ENCODE measurements around the gene SLC7A7. TPM values are rescaled to one million over a fixed set of nuclear protein-coding genes. Genes with fewer than 3 reads are reported as not detected.
A peak's percentile ranks its signal among the peaks of the same experiment; 100 is the strongest.

Gene SLC7A7
- total and polyA plus RNA-seq, 8 donors = 3.1 to 29.4 (median 8.1) TPM; not detected in 2

DNA sequence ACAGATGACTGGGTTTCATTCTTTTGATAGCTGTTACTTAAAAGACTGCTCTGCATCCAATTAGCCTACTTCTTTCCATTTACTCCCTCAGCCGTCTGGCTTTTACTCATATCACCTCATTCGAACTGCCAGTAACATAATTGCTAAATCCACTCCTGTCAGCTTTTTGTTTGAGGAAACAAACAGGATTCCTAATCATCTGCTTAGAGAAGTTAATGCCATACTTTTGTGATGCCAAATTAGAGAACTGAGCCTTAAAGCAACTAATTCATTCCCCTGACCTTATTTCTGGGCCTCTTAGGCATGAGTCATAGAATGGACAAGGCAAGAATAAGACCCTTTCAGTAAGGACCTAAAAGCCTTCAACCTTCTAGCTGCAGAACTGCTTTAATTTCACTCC lies 45.9 kb downstream of the SLC7A7 start:
- WGBS, 5 donors = 74 to 93% (median 90%) methylated on average over 2 of the region's 2 CpGs
- TF ChIP-seq POLR2A (IDR thresholded peaks at IDR 0.05) (no peak), POLR2AphosphoS5 (IDR thresholded peaks at IDR 0.05) (no peak)
- Histone ChIP-seq H3K36me3 (peaks cover 37 to 67% (median 64%) of the 10 kb centered on the region in 4 donors), H3K4me1 (peaks cover 12 to 26% (median 19%) of the 10 kb centered on the region in 4 donors), H3K27me3 (no peaks in the 10 kb centered on the region), H3K4me3 (no peak overlapping the region), H3K27ac (no peak overlapping the region), H3K9me3 (no peaks in the 10 kb centered on the region)
- intact Hi-C loops (cut with DNase I; ENCODE audit: low total_unique reads) = no loop called here
- DNase-seq = no peak

GRCh38 chr14:22768947-22769346 lies 46.3 kb downstream of the SLC7A7 start:
- no peaks in the 10 kb centered on the region for H3K27me3 ChIP-seq
- intact Hi-C loops (cut with DNase I; ENCODE audit: low total_unique reads) = no loop called here
- peaks cover 37 to 62% (median 60%) of the 10 kb centered on the region in 4 donors for H3K36me3 ChIP-seq
- TF ChIP-seq EP300 (IDR thresholded peaks at IDR 0.05) (no peak), CTCF (IDR thresholded peaks at IDR 0.05) (no peak), POLR2A (IDR thresholded peaks at IDR 0.05) (no peak), POLR2AphosphoS5 (IDR thresholded peaks at IDR 0.05) (no peak)
- peaks cover 12 to 26% (median 19%) of the 10 kb centered on the region in 4 donors for H3K4me1 ChIP-seq
- H3K4me3 ChIP-seq = no peak overlapping the region
- DNase-seq = no peak
- no peaks in the 10 kb centered on the region for H3K9me3 ChIP-seq
- WGBS, 5 donors = 92 to 97% (median 93%) methylated on average over 4 of the region's 4 CpGs
- no peak overlapping the region for H3K27ac ChIP-seq

DNA sequence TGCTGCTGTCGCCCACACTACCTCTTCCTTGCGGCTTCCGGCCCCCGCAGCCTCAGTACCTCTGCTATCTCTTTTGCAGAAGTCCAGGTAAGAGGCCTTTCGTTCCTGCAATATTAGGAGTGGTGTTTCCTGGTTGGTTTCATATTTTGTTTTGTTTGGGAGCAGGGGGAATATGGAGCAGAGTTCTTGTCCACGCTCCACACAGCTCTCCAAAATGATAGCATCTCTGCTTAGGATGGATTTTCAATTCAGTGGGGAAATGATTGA lies 48.0 kb downstream of the SLC7A7 start:
- WGBS, 5 donors = 0 to 3% (median 2%) methylated on average over 3 to 6 of the region's 6 CpGs
- TF ChIP-seq EP300 (IDR thresholded peaks at IDR 0.05) (no peak), POLR2AphosphoS5 (IDR thresholded peaks at IDR 0.05) (no peak), POLR2A (IDR thresholded peaks at IDR 0.05) (no peak), CTCF (IDR thresholded peaks at IDR 0.05) (no peak)
- peak overlapping the region; percentile 87 to 95 (median 93) for H3K4me3 ChIP-seq
- peak overlapping the region; percentile 81 to 90 (median 89) for H3K27ac ChIP-seq
- no peaks in the 10 kb centered on the region for H3K27me3 ChIP-seq
- intact Hi-C loops (cut with DNase I; ENCODE audit: low total_unique reads) = no loop called here
- peaks cover 29 to 47% (median 45%) of the 10 kb centered on the region in 4 donors for H3K36me3 ChIP-seq
- H3K9me3 ChIP-seq = peaks cover 0 to 2% (median 0%) of the 10 kb centered on the region in 4 donors
- DNase-seq = no peak
- H3K4me1 ChIP-seq = peaks cover 12 to 26% (median 19%) of the 10 kb centered on the region in 4 donors

DNA sequence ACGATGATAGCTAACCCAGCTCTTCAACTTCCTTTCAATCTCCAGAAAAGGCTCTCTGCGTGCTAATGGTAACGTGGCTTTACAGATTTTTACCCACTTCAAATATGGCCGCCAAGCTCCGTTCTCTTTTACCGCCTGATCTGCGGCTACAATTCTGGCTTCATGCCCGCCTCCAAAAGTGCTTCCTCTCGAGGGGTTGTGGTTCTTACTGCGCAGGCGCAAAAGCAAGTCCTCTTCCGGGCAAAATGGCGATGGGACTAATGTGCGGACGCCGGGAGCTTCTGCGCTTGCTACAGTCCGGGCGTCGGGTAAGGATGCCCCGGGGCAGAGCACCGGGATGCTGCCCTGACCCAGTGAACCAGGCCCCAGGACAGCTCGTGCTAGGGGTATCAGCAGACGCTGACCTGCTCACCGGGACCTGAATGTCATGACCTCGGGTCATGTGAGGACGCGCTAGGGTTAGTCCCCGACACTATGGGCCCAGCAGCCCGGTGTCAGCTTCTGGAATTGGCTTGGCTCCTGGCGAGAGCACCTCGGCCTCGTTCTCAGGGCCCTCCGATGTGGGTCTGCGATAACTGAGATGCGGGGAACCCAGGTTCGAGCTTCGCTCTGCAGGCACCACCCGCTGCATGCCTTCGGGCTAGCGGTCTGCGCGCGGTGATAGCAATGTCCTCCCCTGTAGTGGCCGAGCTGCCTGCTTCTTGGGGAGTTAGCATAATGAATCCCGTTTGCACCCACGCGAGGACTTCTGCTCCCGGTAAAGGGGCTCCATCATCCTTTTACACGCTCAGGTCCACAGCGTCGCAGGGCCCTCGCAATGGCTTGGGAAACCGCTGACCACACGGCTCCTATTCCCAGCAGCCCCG lies 48.5 kb downstream of the SLC7A7 start, which contains the start of gene OXA1L:
Gene OXA1L, plus strand, starts transcription at position 232 of the 866 bp plus-strand sequence. Its CDS starts 14 bp downstream, at position 246.
- 0 to 1% (median 0%) methylated on average over 33 to 56 of the region's 56 CpGs for WGBS, 5 donors
- DNase-seq = peak; percentile 99
- intact Hi-C loops (cut with DNase I; ENCODE audit: low total_unique reads) = no loop called here

More for the DNA sequence above, 48.5 kb downstream of the SLC7A7 start, which contains the start of gene OXA1L:
- H3K27ac ChIP-seq = peak within 1 kb of the TSS; percentile 81 to 90 (median 89)
- H3K27me3 ChIP-seq = no peaks in the 10 kb centered on the region
- peaks cover 0 to 8% (median 3%) of the 10 kb centered on the region in 4 donors for H3K9me3 ChIP-seq
- H3K4me1 ChIP-seq = peaks cover 12 to 26% (median 19%) of the 10 kb centered on the region in 4 donors
- peak within 1 kb of the TSS; percentile 87 to 95 (median 93) for H3K4me3 ChIP-seq
- TF ChIP-seq POLR2AphosphoS5 (IDR thresholded peaks at IDR 0.05) = peak; percentile 51 to 94 (median 88)
- no peak for TF ChIP-seq CTCF (IDR thresholded peaks at IDR 0.05)
- peaks cover 25 to 49% (median 39%) of the 10 kb centered on the region in 4 donors for H3K36me3 ChIP-seq
